GM23338 (cell line): Measurements from ENCODE around the gene ABCD3. TPM values are rescaled to one million over a fixed set of nuclear protein-coding genes. Genes with fewer than 3 reads are reported as not detected.

Experiments
- ATAC-seq: fragments of 200-7000 bp; cut with Tn5 transposase; 3 replicates; pipeline ENCODE4 v1.9.1; 2020
- DNase-seq: peaks from one replicate; pipeline ENCODE4 v3.0.0-alpha.2; 2015; ENCODE audit warnings: low spot score
- H2AFZ ChIP-seq: fragments of 200-600 bp; sonication (generic); 2 replicates; pipeline ENCODE4 v1.8.0; 2016; ENCODE audit warnings: antibody characterized with exemption, mild to moderate bottlenecking, moderate library complexity
- H3F3A ChIP-seq: fragments of 200-600 bp; sonication (generic); replicated peaks from 2 replicates; pipeline ENCODE4 v1.8.0; 2017; ENCODE audit warnings: antibody characterized with exemption, mixed run types, low read depth
- H3K27ac ChIP-seq: fragments of 200-600 bp; sonication (generic); 2 replicates; pipeline ENCODE4 v1.6.1; 2016; ENCODE audit warnings: low read depth
- H3K27me3 ChIP-seq: fragments of 200-600 bp; sonication (generic); 2 replicates; pipeline ENCODE4 v1.8.0; 2016; ENCODE audit warnings: mild to moderate bottlenecking, mixed run types, moderate library complexity; ENCODE audit not compliant: insufficient read depth
- H3K36me3 ChIP-seq: fragments of 200-600 bp; sonication (generic); 2 replicates; pipeline ENCODE4 v1.8.0; 2016; ENCODE audit warnings: mild to moderate bottlenecking; ENCODE audit not compliant: insufficient read depth
- H3K4me1 ChIP-seq: fragments of 200-600 bp; sonication (generic); 2 replicates; pipeline ENCODE4 v1.8.0; 2016; ENCODE audit warnings: mild to moderate bottlenecking, moderate library complexity; ENCODE audit not compliant: insufficient read depth
- H3K4me2 ChIP-seq: fragments of 200-600 bp; sonication (generic); 2 replicates; pipeline ENCODE4 v1.7.1; 2017; ENCODE audit warnings: mixed run types
- H3K4me3 ChIP-seq: fragments of 200-600 bp; sonication (generic); 2 replicates; pipeline ENCODE4 v1.6.1; 2016; ENCODE audit warnings: mixed run types
- H3K79me2 ChIP-seq: fragments of 200-600 bp; sonication (generic); replicated peaks from 2 replicates; pipeline ENCODE4 v1.8.0; 2017; ENCODE audit warnings: mild to moderate bottlenecking; ENCODE audit not compliant: insufficient read depth
- H3K9me2 ChIP-seq: fragments of 200-600 bp; sonication (generic); 2 replicates; pipeline ENCODE4 v1.8.0; 2017; ENCODE audit not compliant: insufficient read depth
- H4K20me1 ChIP-seq: fragments of 200-600 bp; sonication (generic); replicated peaks from 2 replicates; pipeline ENCODE4 v1.8.0; 2017; ENCODE audit warnings: mild to moderate bottlenecking; ENCODE audit not compliant: insufficient read depth
- H3K27ac Mint-ChIP-seq: 2 replicates; pipeline ENCODE4 v1.8.0; 2020; ENCODE audit warnings: inconsistent platforms, mild to moderate bottlenecking, moderate library complexity, mixed read lengths
- H3K27me3 Mint-ChIP-seq: 3 replicates; pipeline ENCODE4 v1.8.0; 2022; ENCODE audit warnings: low read depth, mild to moderate bottlenecking, moderate library complexity, mixed read lengths, inconsistent platforms; ENCODE audit not compliant: insufficient read depth, poor library complexity
- H3K36me3 Mint-ChIP-seq: 3 replicates; pipeline ENCODE4 v1.8.0; 2021; ENCODE audit warnings: low read depth, mild to moderate bottlenecking, inconsistent platforms, moderate library complexity, mixed read lengths
- H3K4me1 Mint-ChIP-seq: 3 replicates; pipeline ENCODE4 v1.8.0; 2020; ENCODE audit warnings: mild to moderate bottlenecking, inconsistent platforms, mixed read lengths
- H3K4me3 Mint-ChIP-seq: 3 replicates; pipeline ENCODE4 v1.8.0; 2021; ENCODE audit warnings: moderate library complexity, mild to moderate bottlenecking, inconsistent platforms, mixed read lengths
- H3K9me3 Mint-ChIP-seq: 3 replicates; pipeline ENCODE4 v1.8.0; 2020; ENCODE audit warnings: moderate library complexity, mild to moderate bottlenecking, inconsistent platforms, mixed read lengths
- CREB1 ChIP-seq: fragments of 250-450 bp; sonication (Bioruptor Pico); IDR thresholded peaks from 2 replicates; pipeline ENCODE4 v1.5.0; 2020; ENCODE audit warnings: low read depth, mild to moderate bottlenecking, moderate library complexity
- EZH2 ChIP-seq: fragments of 200-600 bp; sonication (generic); IDR thresholded peaks from one replicate; pipeline ENCODE4 v1.8.0; 2017; ENCODE audit warnings: antibody characterized with exemption, mild to moderate bottlenecking, low read depth; ENCODE audit not compliant: unreplicated experiment
- EZH2phosphoT487 ChIP-seq: fragments of 200-600 bp; sonication (generic); IDR thresholded peaks from one replicate; pipeline ENCODE4 v1.8.1; 2018; ENCODE audit warnings: antibody characterized with exemption; ENCODE audit not compliant: unreplicated experiment
- NANOG ChIP-seq: IDR thresholded peaks from 2 replicates; pipeline ENCODE4 v1.6.1; 2016; ENCODE audit warnings: antibody characterized with exemption, borderline replicate concordance
- REST ChIP-seq: IDR thresholded peaks from one replicate; pipeline ENCODE4 v1.6.1; 2018; ENCODE audit warnings: antibody characterized with exemption; ENCODE audit not compliant: unreplicated experiment
- STAT1 ChIP-seq: IDR thresholded peaks from one replicate; pipeline ENCODE4 v1.6.1; 2016; ENCODE audit warnings: antibody characterized with exemption; ENCODE audit not compliant: unreplicated experiment
- ZNF114 ChIP-seq: fragments of 250-450 bp; sonication (Bioruptor Pico); IDR thresholded peaks from 2 replicates; pipeline ENCODE4 v1.5.0; 2020; ENCODE audit warnings: mild to moderate bottlenecking, moderate library complexity
- ZNF331 ChIP-seq: fragments of 250-450 bp; sonication (Bioruptor Pico); IDR thresholded peaks from 2 replicates; pipeline ENCODE4 v1.5.0; 2020; ENCODE audit warnings: low read depth, mild to moderate bottlenecking, moderate library complexity
- ZNF462 ChIP-seq: fragments of 250-450 bp; sonication (Bioruptor Pico); IDR thresholded peaks from 2 replicates; pipeline ENCODE4 v1.5.0; 2020; ENCODE audit warnings: mild to moderate bottlenecking, moderate library complexity
- polyA plus RNA-seq: library from polyadenylated mRNA; unstranded; fragments of >200 nt; fragmentation: Nextera tagmentation; extraction: Ambion mirVana; gene quantifications from 2 replicates; pipeline ENCODE4 v1.2.1, GENCODE V29; 2016
- total RNA-seq: library from RNA; depleted of rRNA; stranded (reverse); fragments of >200 nt; shearing (Covaris generic); gene quantifications from 2 replicates; pipeline ENCODE4 v1.2.3, GENCODE V29; 2014

The ABCD3 gene
- total and polyA plus RNA-seq, 2 experiments from 2014 or later = 12.3 to 24.0 TPM

GRCh38 chr1:94504601-94505000 lies 86.4 kb downstream of the ABCD3 start (continued):
- TF ChIP-seq ZNF462 (CRISPR knock-in tag) = no peak
- TF ChIP-seq EZH2phosphoT487 = no peak
- TF ChIP-seq ZNF114 (CRISPR knock-in tag) = no peak

GRCh38 chr1:94512816-94513215 lies 94.6 kb downstream of the ABCD3 start:
- H3K79me2 ChIP-seq = no peaks in the 10 kb centered on the region
- Mint-ChIP-seq H3K27ac (no peak overlapping the region), H3K4me1 (peaks cover 3% of the 10 kb centered on the region; the same call in 1 of the 3 replicates), H3K9me3 (no peaks in the 10 kb centered on the region), H3K36me3 (peaks cover 16% of the 10 kb centered on the region), H3K4me3 (no peak overlapping the region), H3K27me3 (peaks cover 3% of the 10 kb centered on the region)
- H3K9me2 ChIP-seq = no peaks in the 10 kb centered on the region
- TF ChIP-seq CREB1 (no peak), STAT1 (no peak), REST (no peak), ZNF331 (CRISPR knock-in tag) (no peak), EZH2 (no peak), NANOG (no peak)
- H3F3A ChIP-seq = no peaks in the 10 kb centered on the region
- no peak overlapping the region for H2AFZ ChIP-seq
- no peak overlapping the region for H3K4me2 ChIP-seq
- H3K4me3 ChIP-seq = no peak overlapping the region
- no peaks in the 10 kb centered on the region for H3K27me3 ChIP-seq
- no peak for DNase-seq
- H3K27ac ChIP-seq = no peak overlapping the region
- H3K36me3 ChIP-seq = no peaks in the 10 kb centered on the region
- no peak for ATAC-seq
- H3K4me1 ChIP-seq = no peaks in the 10 kb centered on the region
- no peaks in the 10 kb centered on the region for H4K20me1 ChIP-seq
